Gastroesophageal sphincter (tissue), 3 donors: ENCODE measurements around the gene ACOT12.

ENCODE experiments used
- CTCF ChIP-seq, 4 experiments: fragments of 200-600 bp in 2 of 4; fragments of 450-650 bp in 2 of 4; sonication (generic) in 1 of 4; IDR thresholded peaks; one replicate each; pipeline ENCODE4 v1.5.1; 2017 to 2019; ENCODE audit warnings: antibody characterized with exemption in 4 of 4, mild to moderate bottlenecking in 2 of 4, moderate library complexity in 2 of 4
- EP300 ChIP-seq: sonication (generic); formaldehyde crosslinking; IDR thresholded peaks from one replicate; pipeline ENCODE4 v1.6.1; 2017; ENCODE audit warnings: antibody characterized with exemption, mild to moderate bottlenecking
- POLR2A ChIP-seq, 2 donors: fragments of 450-650 bp; IDR thresholded peaks; one replicate each; pipeline ENCODE4 v1.6.1; 2017; ENCODE audit warnings: antibody characterized with exemption in 2 of 2, mild to moderate bottlenecking in 2 of 2, moderate library complexity in 1 of 2
- POLR2AphosphoS5 ChIP-seq: sonication (generic); formaldehyde crosslinking; IDR thresholded peaks from one replicate; pipeline ENCODE4 v1.6.1; 2017; ENCODE audit warnings: antibody characterized with exemption

- TF ChIP-seq POLR2AphosphoS5 (no peak), CTCF (IDR thresholded peaks at IDR 0.05) (no peak), POLR2A (IDR thresholded peaks at IDR 0.05) (no peak), EP300 (no peak)
Observed at GRCh38 chr5:81337803-81338202, 56.1 kb downstream of the ACOT12 start.
